ENCODE data around the gene RIPOR3.
"Not testable (repeated sequence)": the region's sequence is repeated elsewhere in the genome, so short reads cannot be mapped to it uniquely, and the experiment has no call there.

Gene RIPOR3

DNA sequence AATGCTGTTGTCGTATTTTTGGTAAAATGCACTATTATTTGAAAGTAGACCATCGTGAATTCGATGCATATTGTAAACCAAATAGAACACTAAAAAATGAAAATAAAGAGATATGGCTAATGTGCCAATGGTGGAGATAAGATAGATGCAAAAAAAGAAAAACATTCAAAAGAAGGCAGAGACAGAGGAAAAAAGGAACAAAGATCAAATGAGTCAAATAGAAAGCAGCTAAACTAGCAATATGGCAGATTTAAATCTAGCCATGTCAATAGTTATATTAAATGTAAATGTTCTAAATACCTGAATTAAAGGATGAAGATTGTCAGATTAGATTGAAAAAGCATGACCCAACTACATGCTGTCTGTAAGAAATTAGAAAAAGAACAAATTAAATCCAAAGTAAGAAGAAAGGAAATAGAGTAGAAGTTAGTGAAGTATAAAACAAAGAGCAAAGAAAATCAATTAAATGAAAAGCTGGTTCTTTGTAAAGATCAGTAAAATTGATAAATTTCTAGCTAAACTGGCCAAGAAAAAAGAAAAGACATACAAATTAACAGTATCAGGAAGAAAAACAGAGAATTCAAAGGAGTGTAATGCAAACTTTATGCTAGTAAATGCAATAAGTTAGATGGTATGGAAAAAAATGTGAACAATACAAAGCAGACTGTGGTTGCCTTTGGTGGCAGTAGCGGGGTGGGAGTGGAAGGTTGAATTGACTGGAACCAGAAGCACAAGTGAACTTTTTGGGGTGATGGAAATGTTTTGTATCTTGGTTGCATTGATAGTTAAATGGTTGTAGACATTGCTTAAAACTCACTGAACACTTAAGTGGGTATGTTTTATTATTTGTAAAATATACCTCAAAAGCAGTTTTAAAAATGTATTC, 136.4 kb downstream of the RIPOR3 start:
- no peak for DNase-seq (ENCODE audit: low read depth)

DNA sequence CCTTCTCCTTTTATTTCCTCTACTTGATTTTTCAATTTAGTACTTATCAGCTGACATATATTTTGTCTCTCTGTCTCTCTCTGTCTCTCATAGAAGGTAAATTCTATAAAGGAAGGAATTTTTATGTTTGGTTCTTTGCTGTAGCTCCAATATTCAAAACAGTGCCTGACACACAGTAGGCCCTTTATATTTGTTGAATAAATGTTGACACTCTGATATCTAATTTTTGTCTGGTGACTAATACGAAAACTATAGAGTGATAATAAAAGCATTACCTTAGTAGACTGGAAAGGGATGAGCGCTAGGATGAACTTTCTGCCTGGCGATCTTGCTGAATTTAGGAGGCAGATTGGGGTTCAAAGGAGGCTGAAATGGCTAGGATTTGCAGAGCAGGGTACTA, 138.4 kb downstream of the RIPOR3 start:
- DNase-seq (ENCODE audit: low read depth), result no peak

DNA sequence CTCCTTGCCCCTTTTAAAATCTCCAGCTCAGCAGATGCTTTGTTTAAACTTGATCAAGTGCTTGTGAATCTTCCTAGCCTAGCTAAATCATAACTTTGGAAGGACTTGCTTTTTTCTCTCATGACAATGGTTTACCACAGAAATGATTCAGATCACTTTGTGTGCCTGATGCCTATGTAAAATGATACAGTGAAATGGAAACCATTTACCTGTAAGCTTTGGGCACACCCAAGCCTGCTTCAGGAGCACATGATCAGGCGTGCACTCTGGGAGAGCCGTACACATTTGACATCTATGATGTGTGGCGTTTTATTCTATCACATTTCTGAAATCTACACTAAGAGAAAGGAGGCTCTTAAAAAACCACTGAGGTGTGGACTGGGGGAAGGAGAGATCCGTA, 140.1 kb downstream of the RIPOR3 start:
- no peak for DNase-seq (ENCODE audit: low read depth)

DNA sequence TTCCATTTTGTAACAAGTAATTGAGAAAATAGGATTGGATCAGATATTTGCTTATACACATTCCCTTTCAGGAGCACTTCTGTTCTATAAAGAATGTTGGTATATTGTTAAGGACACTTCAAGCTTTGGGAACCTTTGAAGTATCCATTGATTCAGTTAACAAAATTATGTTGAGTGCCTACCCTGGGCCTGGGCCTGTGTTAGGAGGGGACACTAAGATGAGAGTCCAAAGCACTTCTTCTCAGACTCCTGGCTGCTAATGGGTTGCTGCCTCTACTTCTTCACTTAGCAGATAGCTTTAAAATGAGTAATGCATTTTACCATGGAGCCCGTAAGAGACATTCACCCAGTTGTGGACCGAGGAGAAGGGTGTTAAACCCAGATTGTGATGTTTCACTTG, 140.8 kb downstream of the RIPOR3 start:
- DNase-seq (ENCODE audit: low read depth), result no peak

DNA sequence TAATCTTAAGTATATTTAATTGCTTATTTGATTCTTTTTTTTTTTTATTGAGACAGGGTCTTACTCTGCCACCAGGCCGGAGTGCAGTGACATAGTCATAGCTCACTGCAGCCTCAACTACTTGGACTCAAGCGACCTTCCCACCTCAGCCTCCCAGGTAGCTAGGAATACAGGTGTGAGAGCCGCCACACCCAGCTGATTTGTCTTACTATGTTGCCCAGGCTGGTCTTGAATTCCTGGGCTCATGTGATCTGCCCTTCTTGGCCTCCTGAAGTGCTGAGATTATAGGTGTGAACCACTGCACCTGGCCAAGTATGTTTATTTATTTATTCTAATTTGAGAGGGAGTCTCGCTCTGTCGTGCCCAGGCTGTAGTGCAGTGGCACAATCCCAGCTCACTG, 142.9 kb downstream of the RIPOR3 start:
- no peak for DNase-seq (ENCODE audit: low read depth)

DNA sequence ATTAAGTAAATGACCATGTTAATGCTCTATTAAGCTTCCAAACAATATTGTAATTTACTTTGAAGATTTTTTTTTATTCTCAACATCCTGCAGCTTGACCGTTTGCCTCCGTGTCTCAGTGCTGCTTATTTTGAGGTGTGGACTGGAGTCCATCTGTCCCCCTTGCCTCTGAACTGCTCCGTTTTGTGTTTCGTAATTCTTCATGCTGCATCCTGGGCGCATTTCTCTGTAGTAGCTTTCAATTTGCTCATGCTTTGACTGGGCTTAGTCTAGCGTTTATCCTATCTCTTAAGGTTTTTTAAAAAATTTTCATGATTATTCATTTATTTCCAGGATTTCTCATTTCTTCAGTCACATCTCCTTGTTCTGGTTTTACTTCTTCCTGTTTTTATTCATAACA, 143.4 kb downstream of the RIPOR3 start:
- DNase-seq (ENCODE audit: low read depth), result no peak

DNA sequence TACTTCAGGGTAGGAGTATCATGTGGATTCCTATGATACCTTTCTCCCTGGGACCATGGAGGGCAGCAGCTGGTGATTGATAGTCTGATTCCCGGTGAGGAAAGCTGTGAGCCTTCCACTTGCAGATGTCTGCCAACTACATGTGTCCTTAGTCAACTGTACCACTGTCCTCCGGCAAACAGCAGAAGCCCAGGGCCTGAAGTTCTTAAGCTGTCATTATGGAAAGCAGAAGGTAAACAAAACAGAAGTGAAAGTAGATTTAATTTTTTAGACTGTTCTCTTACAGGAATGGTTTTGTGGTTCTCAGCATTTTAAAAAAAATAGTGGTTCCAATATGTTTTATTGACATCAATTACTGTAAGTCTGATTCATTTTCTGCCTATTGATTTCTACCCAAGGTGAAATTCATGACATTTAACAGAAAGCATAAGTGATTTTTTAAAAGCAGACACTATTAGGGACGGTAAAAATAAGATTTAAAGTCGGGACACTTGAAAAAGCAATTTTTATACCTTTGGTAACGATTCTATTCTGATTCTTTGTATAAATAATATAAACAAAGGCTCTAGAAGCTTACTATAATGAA, 144.5 kb downstream of the RIPOR3 start:
- no peak for DNase-seq (ENCODE audit: low read depth)

DNA sequence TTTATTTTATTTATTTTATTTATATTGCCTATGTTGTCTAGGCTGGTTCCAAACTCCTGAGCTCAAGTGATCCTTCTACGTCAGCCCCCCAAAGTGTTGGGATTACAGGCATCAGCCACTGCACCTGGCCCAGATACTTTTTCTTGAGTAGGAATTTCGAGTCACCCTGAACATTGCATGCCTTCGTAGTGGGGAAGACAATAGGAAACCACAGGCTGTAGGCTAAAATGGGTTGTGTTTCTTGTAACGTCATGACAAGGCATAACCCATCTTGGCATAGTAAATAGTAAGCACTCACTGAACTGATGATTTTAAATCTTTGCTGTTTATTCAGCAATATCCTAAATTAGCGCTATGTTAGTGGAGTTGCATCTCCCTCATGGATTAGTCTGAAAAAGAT, 146.2 kb downstream of the RIPOR3 start:
- no peak for DNase-seq (ENCODE audit: low read depth)

DNA sequence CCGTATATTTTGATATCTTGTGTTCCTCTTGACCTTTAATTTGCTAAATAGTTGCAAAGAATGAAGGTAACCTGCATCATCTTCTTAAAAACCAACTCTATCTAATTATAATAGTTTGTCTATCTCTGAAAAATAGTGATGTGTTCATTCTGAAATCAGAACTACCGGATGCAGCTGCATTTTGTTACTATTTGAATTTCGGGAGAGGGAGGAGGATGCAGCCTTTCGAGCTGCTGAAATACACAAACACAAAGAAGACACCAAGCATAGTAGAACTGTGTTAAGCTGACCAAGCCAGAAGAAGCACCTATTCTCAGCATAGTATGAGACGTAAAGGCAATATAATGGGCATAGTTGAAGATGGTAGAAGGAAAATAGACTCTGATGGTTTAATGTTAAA, 148.0 kb downstream of the RIPOR3 start:
- DNase-seq (ENCODE audit: low read depth), result no peak

DNA sequence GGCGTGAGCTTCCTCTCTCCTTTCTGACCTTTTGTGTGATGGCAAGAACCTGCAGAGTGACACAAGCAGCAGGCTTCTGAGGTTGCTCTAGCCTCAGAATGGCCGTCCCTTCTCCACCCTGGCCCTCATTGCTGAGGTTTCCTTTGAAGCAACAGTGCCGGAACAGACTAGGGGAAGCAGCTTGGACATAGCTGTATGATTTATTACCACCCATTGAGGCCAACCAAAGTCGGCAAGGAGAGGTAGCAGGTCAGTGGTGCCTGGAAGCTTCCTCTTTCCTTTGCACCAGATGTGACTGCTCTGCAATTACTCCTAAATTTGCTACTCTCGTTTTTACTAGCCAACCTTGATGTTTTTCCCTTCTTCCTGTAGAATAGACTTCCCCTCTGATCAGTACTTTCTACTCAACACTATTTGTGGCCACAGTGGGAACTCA, 149.7 kb downstream of the RIPOR3 start:
- no peak for DNase-seq (ENCODE audit: low read depth)

DNA sequence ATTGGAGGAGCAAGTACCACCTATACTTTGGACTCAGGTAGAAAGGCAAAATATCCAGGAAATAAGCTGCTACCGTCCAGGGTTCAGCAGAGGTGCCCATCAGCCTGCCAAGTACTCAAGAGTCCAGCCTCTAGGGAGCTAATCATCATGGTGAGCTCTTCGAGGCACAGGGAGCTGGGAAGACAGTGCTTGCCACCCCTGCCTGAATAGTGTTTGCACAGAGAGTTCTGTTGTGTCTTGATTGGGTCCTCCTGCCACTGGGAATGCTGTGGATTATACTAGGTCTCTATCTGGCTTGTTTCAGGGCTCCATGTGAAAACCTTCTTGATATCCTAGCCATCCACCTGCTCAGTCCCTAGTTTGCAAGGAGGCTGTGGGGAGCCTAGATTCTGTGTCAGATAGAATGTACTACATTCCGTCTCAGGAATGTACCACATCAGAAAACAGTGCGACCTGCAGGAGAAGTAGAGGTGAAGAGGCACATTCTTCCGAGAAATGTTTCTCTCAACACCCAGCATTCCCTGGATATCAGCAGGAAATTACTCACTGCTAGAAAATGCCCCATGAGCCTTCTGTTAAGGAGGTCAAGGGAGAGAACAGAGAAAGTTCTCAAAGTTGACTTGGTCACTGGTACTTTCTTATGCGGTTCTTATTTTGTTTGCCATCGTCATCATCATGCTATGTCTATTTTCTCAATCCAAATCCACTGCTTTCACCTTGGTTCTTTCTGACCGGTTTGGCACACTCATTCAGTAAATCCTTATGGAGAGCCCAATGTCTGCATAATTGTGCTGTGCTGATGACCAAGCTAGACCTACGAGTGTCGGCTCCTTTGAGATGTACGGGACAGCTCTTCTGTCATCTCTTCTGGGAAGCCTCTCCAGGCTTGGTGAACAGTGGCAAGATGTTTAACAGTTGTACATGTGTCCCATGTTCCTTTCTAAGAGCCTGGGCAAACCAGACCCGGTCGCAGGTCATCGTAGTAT, 150.4 kb downstream of the RIPOR3 start:
- no peak for DNase-seq (ENCODE audit: low read depth)

DNA sequence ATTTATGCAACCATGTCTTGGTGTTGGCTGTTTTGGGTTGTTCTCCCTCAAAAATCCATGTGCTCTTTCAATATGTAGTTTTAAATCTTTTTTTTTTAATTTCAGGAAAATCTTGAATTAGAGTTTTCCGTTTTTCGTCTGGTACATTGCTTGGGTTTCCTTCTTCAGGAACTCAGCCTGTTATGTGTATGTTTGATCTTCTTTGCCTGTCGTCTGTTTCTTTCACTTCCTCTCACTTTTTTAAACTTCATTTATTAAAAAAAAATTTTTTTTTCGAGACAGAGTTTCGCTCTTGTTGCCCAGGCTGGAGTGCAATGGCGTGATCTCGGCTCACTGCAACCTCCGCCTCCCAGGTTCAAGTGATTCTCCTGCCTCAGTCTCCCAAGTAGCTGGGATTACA, 151.5 kb downstream of the RIPOR3 start:
- not testable (repeated sequence) for DNase-seq (ENCODE audit: low read depth)

DNA sequence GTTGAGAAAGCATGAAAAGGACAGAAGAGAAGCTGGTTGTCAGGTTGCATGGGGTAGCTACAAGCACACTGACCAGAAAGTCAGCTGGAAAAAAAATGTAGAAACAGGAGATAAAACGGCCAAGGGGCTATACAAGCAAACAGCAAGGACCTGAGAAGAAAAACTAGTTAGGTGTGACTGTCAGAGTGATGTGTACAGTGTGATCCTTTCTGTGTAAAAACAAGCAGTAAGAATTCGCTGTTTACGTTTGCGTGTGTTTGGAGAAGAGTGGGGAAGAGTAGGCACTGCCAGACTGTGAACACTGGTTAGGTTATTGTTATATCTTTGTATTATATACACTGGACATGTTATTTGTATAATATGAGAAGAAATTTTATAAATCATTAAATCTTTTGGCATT, 153.1 kb downstream of the RIPOR3 start:
- no peak for DNase-seq (ENCODE audit: low read depth)

DNA sequence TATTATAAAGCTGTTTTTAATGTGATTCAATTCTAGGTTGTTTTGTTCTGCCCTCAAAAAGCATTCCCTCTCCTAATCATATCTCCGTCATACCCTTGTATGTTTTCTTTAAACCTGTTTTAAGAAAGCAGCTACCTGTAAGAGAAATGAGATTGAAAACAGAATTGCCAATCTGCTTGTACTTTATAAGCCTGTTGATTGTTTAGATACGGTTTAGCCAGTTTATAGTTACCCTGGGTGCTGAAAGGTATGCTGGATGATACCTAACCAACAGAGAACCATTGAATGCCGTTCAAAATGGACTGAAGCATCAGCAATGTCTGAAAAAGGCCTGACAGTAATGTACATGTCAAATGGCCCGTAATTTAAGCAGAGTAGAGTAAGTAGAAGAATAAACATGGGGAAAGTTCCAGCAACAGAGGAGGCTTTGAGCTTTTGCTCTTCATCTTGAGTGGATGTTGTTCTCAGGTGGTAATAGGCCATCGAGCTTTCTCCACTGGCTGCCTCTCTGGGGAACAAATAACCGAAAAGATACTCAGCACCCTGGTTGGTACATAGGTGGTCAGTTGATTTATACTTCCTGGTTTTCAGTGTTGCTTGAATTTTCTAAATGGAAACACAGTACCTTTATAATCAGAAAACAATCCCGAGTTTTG, 153.7 kb downstream of the RIPOR3 start:
- DNase-seq (ENCODE audit: low read depth), result no peak

DNA sequence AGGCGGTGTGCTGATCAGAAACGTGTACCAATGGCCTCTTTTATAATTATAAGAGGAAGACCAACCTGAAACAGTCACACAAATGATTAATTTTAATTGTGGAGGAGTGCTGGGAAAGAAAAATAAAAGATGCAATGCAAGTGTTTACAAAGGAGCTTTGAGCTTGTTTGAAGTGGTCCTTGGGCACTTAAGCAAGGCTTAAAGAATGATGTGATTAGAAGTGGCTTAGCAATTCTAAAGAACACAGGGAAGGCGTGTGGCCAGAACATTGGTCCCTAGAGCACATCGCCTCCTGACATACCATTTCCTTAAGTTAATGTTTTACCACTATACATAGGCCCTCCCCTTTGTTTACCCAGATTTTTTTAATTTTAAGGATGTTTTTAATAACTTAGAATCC, 155.0 kb downstream of the RIPOR3 start:
- no peak for DNase-seq (ENCODE audit: low read depth)
